ENCODE results near the gene PMIS2. TPM values are rescaled to one million over a fixed set of nuclear protein-coding genes. Genes with fewer than 3 reads are reported as not detected.
"Not testable (repeated sequence)": the region's sequence is repeated elsewhere in the genome, so short reads cannot be mapped to it uniquely, and the experiment has no call there.

PMIS2 gene
- total RNA-seq, 1 donor from 2014 or later = not detected

DNA sequence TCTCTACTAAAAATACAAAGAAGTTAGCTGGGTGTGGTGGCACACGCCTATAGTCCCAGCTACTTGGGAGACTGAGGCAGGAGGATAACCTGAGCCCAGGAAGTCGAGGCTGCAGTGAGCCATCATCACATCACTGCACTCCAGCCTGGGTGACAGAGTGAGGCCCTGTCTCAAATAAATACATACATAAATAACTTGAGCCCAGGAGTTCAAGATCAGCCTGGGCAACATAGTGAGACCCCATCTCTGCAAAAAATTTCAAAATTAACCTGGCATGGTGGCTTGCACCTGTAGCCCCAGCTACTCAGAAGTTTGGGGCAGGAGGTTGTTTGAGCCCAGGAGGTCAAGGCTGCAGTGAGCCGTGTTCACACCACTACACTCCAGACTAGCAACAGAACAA, 9.1 kb downstream of the PMIS2 start:
- ATAC-seq = not testable (repeated sequence)

- ATAC-seq = no peak
Measured at GRCh38 chr19:35595928-35596327, 10.0 kb downstream of the PMIS2 start.

DNA sequence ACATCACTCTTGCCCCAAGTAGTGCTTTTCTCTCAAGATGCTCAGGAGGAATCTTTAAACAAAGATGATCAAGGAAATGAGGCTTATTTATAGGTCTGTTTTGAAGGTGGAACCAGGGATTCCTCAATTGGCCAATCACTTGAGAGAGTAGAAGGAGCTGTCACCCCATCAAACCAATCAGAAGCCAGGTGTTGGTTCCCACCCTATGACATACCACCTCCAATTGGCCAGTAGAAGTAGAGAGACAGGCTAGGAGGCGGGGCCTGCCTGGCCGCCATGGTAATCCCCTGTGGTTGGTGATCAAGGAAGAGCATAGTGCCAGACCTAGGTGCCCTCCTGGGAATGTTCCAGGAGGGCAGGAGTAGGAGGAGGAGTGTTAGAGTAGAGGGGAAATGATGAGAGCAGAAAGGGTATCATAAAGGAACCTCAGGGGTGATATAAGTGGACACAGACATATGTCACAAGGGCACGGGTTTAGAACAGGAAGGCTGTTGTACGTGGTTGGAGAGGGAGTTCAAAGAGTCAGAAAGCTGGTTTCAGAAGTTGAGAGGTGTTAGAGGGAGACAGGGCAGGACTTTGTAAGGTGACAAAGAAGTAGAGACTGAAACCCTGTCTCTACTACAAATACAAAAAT, 10.5 kb downstream of the PMIS2 start:
- peak; percentile 54 for ATAC-seq

DNA sequence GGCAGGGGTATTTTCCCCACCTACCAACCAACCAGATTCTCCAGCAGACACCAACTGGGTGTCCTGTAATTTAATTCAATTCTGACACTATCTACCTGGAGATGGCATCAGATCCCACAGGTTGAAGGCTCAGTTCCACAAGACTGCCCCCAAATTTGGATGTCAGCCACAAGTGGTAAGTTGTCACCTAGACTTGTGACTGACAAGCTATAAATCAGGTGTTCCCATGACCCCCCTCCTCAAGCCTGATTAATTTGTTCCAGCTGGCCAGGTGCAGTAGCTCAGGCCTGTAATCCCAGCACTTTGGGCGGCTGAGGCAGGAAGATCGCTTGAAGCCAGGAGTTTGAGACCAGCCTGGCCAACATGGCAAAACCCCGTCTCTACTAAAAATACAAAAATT, 16.0 kb downstream of the PMIS2 start:
- no peak for ATAC-seq

DNA sequence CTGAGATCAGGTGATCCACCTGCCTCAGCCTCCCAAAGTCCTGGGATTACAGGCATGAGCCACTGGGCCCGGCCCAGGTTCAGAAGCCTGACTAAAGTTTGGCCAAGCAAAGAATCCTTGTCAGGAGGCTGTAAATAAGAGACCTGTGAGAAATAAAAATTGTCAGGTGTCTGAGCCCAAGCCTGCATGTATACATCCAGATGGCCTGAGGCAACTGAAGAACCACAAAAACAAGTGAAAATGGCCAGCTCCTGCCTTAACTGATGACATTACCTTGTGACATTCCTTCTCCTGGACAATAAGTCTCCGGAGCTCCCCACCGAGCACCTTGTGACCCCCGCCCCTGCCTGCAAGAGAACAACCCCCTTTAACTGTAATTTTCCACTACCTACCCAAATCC, 18.5 kb downstream of the PMIS2 start:
- ATAC-seq = not testable (repeated sequence)

GRCh38 chr19:35607170-35607569, 21.2 kb downstream of the PMIS2 start:
- ATAC-seq = not testable (repeated sequence)

GRCh38 chr19:35607661-35608060, 21.7 kb downstream of the PMIS2 start:
- no peak for ATAC-seq

GRCh38 chr19:35608251-35608650, 22.3 kb downstream of the PMIS2 start:
- no peak for ATAC-seq

DNA sequence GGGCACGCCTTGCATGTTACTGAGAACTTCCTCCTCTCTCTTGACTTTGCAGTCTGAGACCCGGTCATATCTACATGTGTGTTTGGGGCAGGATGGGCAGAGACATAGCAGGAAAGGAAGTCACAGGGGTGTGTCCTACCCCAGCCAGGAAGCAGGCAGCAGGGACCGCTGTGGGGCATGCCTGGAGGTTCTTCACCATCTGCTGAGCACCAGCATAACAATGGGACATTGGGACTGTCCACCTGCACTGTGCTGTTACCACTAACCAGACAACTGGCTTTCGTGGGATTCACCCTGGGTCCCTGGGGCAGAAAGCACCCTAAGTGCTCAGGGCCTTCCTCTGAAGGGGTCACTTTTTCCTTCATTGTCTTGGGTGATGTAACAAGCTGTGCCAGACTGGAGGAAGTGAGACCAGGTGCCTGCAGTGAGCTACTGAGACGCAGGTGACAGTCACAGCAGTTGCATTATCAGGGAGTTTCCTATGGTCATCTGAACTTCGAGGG, 23.9 kb downstream of the PMIS2 start:
- ATAC-seq = peak; percentile 51

DNA sequence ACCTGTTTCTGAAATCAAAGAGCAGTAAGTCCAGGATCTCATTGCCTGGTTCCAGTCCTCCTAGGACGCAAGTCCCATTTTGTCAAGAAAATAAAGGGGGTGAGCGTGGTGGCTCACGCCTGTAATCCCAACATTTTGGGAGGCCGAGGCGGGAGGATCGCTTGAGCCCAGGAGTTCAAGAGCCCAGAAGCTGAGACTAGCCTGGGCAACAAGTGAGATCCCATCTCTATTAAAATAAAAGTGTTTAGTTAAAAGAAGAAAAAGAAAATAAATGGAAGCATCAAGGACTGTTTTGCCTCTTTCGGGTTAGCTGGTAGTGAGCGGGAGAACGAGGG, 26.2 kb downstream of the PMIS2 start:
- ATAC-seq = no peak

GRCh38 chr19:35612559-35613321, 26.8 kb downstream of the PMIS2 start, which contains the start of gene HAUS5:
HAUS5 (plus strand) TSS chr19:35612735; CDS start chr19:35612795, 60 bp downstream.
- ATAC-seq = peak; percentile 92

- ATAC-seq = no peak
Measured at GRCh38 chr19:35613574-35613973, 27.6 kb downstream of the PMIS2 start.

- no peak for ATAC-seq
Measured at GRCh38 chr19:35615036-35615435, 29.1 kb downstream of the PMIS2 start.

GRCh38 chr19:35618857-35619256, 32.9 kb downstream of the PMIS2 start:
- ATAC-seq = no peak

DNA sequence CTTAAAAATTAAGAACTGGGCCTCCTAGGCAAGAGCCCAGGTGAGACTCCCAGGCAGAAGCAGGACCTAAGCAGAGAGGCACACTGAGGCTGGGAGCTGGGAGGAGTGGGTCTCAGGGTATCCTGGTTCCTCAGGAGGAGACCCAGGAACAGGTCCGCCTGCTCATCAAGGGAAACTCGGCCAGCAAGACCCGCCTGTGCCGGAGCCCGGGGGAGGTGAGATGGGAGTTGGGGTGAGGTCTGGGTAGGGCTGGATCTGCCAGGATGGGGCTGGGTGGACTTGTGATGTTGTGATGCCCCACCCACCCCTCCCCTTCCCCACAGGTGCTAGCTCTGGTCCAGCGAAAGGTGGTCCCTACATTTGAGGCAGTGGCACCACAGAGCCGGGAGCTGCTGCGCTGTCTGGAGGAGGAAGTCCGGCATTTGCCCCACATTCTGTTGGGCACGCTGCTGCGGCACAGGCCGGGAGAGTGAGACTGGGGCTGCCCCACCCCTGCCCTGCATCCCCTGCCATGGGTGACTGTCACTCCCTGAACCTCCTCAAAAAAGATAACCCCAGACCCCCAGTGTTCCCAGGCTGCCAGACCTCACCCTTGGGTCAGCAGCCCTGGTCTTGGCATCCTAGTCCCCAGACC, 33.4 kb downstream of the PMIS2 start:
- ATAC-seq = no peak

GRCh38 chr19:35620001-35620400, 34.0 kb downstream of the PMIS2 start:
- no peak for ATAC-seq

GRCh38 chr19:35621708-35622107, 35.7 kb downstream of the PMIS2 start:
- no peak for ATAC-seq

- no peak for ATAC-seq
Measured at GRCh38 chr19:35622750-35623149, 36.8 kb downstream of the PMIS2 start.

DNA sequence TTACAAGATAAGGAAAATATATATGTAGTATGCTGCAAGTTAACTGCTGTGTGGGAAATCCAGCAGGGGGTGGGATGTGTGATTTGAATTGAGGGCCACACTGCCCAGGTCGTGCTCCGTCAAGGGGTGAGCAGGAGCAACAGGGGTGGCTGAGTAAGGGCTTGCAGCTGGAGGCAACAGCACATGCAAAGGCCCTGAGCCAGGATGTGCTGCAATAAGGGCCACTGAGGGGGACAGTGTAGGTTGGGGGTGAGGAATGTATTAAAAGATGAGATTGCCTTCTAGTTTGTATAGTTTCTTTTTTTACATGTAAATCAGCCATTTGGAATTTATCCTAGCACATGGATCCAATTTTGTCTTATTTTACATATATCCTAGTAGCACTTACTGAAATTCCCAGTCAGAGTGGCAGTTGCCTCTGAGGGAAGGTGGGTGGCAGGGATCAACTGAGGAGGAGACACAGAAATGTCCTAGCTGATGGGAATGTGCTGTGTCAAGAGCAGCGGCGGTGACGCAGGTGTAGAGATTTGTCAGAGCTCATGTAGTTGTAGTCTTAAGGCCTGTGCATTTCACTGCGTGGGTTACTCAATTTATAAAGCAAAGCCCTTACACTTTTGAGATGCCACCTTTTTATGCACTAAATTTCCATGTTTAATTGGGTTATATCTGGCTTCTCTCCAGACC, 37.5 kb downstream of the PMIS2 start:
- no peak for ATAC-seq

GRCh38 chr19:35628264-35628564, 42.2 kb downstream of the PMIS2 start:
- ATAC-seq = no peak

- ATAC-seq = peak; percentile 99
Measured at GRCh38 chr19:35628565-35629331, 42.8 kb downstream of the PMIS2 start, which contains the start of gene RBM42. RBM42 (plus strand) TSS chr19:35629036; CDS start chr19:35629154, 118 bp downstream.

GRCh38 chr19:35629332-35629633, 43.3 kb downstream of the PMIS2 start:
- ATAC-seq = no peak
